ENCODE data around the gene NGEF. TPM values are rescaled to one million over a fixed set of nuclear protein-coding genes. Genes with fewer than 3 reads are reported as not detected.
A peak's percentile ranks its signal among the peaks of the same experiment; 100 is the strongest.

Gene NGEF
- total RNA-seq, 2 experiments from 2014 or later = 0.63 TPM; not detected in 1

DNA sequence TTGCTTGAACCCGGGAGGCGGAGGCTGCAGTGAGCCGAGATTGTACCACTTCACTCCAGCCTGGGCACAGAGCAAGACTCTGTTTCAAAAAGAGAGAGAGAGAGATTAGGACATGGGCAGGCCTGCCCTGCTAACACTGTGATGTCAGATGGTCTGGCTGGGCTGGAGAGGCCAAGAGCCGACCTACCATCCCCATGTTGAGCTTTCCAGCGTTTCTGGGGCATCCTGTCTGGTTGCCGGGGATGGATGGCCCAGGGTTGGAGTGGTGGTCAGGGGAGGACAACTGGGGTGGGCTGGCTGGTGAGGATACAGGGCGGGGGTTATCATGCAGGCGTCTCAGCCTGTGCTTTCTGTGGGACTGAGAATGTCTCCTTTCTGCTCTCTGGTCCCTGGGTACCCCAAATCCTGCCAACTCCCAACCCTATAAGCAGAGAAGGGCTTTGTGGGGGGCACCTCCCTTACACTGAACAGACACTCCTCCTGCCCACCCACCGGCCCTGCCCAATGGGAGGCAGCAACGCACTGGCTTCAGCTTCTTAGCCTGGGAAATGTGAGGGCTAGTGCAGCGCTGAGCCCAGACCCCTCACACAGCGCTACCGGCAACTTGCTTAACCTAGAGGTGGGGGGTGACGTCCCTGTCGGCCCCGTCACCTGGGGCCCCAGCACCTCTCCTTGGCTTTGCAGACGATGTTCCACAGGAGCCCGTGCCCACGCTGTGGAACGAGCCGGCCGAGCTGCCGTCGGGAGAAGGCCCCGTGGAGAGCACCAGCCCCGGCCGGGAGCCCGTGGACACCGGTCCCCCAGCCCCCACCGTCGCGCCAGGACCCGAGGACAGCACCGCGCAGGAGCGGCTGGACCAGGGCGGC, 137.6 kb downstream of the NGEF start:
- ChIA-PET POLR2A (no interaction called here), CTCF (interaction anchor here (1.0 kb wide), 1 partner anchor 178 kb away, joined by 5 read pairs; no protein-coding TSS in a partner anchor)
- TF ChIP-seq, protein P1, sequence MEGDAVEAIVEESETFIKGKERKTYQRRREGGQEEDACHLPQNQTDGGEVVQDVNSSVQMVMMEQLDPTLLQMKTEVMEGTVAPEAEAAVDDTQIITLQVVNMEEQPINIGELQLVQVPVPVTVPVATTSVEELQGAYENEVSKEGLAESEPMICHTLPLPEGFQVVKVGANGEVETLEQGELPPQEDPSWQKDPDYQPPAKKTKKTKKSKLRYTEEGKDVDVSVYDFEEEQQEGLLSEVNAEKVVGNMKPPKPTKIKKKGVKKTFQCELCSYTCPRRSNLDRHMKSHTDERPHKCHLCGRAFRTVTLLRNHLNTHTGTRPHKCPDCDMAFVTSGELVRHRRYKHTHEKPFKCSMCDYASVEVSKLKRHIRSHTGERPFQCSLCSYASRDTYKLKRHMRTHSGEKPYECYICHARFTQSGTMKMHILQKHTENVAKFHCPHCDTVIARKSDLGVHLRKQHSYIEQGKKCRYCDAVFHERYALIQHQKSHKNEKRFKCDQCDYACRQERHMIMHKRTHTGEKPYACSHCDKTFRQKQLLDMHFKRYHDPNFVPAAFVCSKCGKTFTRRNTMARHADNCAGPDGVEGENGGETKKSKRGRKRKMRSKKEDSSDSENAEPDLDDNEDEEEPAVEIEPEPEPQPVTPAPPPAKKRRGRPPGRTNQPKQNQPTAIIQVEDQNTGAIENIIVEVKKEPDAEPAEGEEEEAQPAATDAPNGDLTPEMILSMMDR (IDR thresholded peaks at IDR 0.05) = no peak
- peak overlapping the region; percentile 52 for H3K4me3 Mint-ChIP-seq
- peaks cover 4% of the 10 kb centered on the region for H3K4me1 Mint-ChIP-seq (ENCODE audit: low read depth)
- ATAC-seq (peak; percentile 37), DNase-seq (peak; percentile 20)
- H3K9me3 Mint-ChIP-seq = no peaks in the 10 kb centered on the region
- H3K27ac Mint-ChIP-seq = no peak overlapping the region
- H3K36me3 Mint-ChIP-seq (ENCODE audit: low read depth) = no peaks in the 10 kb centered on the region
- intact Hi-C loops (cut with micrococcal nuclease) = loop anchor here (10.0 kb wide), 1 partner anchor 379 kb away; the partner anchor contains the start of gene ATG16L1
- H3K27me3 Mint-ChIP-seq = peaks cover 17% of the 10 kb centered on the region

DNA sequence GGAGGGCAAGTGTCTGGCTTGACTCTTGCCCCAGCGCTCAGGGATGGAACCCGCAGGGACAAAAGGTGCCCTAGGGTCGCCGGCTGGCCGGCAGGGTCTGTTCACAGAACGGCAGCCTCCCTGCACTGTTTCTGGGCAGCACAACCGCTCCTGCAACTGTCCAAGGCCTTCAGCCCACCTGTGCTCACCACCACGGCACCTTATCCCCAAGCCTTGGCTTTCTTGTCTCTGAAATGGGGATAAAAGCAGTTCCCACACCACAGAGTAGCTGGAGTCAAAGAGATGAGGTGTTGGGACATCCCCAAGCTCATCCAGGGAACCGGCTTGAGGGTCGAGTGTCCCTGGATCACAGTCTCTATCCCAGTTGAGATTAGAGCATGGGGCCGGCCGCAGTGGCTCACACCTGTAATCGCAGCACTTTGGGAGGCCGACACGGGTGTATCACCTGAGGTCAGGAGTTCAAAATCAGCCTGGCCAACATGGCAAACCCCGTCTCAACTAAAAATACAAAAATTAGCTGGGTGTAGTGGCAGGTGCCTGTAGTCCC, 138.3 kb downstream of the NGEF start:
- ChIA-PET POLR2A (no interaction called here), CTCF (no interaction called here)
- Mint-ChIP-seq H3K4me1 (ENCODE audit: low read depth) (peaks cover 4% of the 10 kb centered on the region), H3K4me3 (peak overlapping the region; percentile 52), H3K36me3 (ENCODE audit: low read depth) (no peaks in the 10 kb centered on the region), H3K27ac (no peak overlapping the region), H3K9me3 (no peaks in the 10 kb centered on the region), H3K27me3 (peaks cover 17% of the 10 kb centered on the region)
- DNase-seq (no peak), ATAC-seq (no peak)
- TF ChIP-seq, protein P1 (IDR thresholded peaks at IDR 0.05) = no peak
- intact Hi-C loops (cut with micrococcal nuclease) = loop anchor here (10.0 kb wide), 1 partner anchor 380 kb away; the partner anchor contains the start of gene ATG16L1

DNA sequence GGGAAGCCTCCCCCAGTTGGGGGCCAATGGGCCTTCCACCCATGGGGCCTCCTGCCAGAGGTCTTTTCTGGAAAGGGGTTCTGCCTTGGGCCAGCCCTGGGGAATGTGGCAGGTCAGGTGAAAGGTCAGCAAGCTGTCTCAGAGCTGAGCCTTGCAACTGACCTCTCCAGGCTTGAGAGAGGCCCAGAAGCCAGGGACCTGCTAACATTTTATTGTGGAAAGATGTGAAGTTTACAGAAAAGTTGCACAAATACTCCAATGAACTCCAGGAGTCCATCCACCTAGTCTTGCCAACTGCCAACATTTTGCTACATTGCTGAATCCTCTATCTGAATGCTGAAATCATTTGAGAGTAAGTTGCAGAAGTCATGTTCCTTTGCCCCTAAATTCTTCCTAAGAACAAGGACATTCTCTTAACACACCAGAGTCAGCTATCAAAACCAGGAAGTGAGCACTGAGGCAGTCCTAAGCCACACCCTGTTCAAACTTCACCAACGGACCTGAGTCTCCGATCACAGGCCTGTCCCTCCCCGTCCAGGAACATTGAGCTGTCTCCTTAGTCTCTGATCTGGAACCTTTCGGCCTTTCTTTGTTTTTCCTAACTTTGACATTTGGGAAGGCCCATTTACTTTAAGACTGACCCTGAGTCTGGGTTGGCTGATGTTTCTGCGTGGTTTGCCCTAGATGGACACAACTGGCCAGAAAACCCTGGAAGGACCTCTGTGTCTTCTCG, 139.0 kb downstream of the NGEF start:
- intact Hi-C loops (cut with micrococcal nuclease) = loop anchor here (10.0 kb wide), 1 partner anchor 381 kb away; the partner anchor contains the start of gene ATG16L1
- Mint-ChIP-seq H3K27me3 (peaks cover 17% of the 10 kb centered on the region), H3K36me3 (ENCODE audit: low read depth) (no peaks in the 10 kb centered on the region), H3K9me3 (no peaks in the 10 kb centered on the region), H3K4me1 (ENCODE audit: low read depth) (peaks cover 7% of the 10 kb centered on the region), H3K4me3 (no peak overlapping the region), H3K27ac (no peak overlapping the region)
- ATAC-seq (no peak), DNase-seq (no peak)
- TF ChIP-seq, protein P1 (IDR thresholded peaks at IDR 0.05) = no peak
- ChIA-PET CTCF (no interaction called here), POLR2A (no interaction called here)

DNA sequence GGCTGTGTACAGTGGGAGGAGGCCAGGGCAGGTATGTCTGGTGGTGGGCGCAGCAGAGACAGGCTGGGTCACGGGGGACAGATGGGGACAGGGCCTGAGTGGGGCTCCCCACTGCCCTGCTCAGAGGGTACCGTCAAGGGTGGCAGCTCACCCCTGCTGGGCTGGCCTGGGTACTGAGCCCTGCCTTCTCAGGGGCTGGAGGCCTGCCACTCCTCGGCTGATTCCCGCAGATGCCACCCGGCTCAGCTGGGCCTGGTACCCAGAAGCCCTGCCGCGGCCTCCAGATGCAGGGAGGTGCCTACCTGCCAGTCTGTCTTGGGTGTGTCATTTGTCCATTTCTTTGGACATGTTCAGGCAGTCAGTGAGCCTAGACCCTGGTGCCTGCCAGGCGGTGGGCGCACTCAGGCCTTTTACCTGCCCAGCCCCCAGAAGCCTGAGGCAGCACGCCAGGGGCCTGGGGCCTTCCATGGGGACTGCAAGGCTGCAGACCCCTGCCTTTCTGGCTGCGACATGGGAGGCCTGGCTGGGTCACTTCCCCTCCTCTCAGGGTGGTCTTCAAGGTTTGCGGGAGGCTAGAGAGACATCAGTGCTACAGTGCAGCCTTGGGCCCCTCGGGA, 139.7 kb downstream of the NGEF start:
- intact Hi-C loops (cut with micrococcal nuclease) = loop anchor here (10.0 kb wide), 1 partner anchor 381 kb away; the partner anchor contains the start of gene ATG16L1
- ATAC-seq (no peak), DNase-seq (no peak)
- H3K4me3 Mint-ChIP-seq = no peak overlapping the region
- no peaks in the 10 kb centered on the region for H3K36me3 Mint-ChIP-seq (ENCODE audit: low read depth)
- ChIA-PET POLR2A (no interaction called here), CTCF (no interaction called here)
- TF ChIP-seq, protein P1 (IDR thresholded peaks at IDR 0.05) = no peak
- no peaks in the 10 kb centered on the region for H3K9me3 Mint-ChIP-seq
- H3K4me1 Mint-ChIP-seq (ENCODE audit: low read depth) = peaks cover 8% of the 10 kb centered on the region
- peaks cover 17% of the 10 kb centered on the region for H3K27me3 Mint-ChIP-seq
- no peak overlapping the region for H3K27ac Mint-ChIP-seq
